ENCODE results near the gene BLTP3A.
"Not testable (repeated sequence)": the region's sequence is repeated elsewhere in the genome, so short reads cannot be mapped to it uniquely, and the experiment has no call there.

Gene BLTP3A

GRCh38 chr6:34795836-34796425 is 4.0 kb downstream of the BLTP3A start:
- no peak overlapping the region for H3K4me3 ChIP-seq (ENCODE audit: low read depth, low read length)
- TF ChIP-seq CTCF (IDR thresholded peaks at IDR 0.05; ENCODE audit: low read depth, low read length) = no peak

- no peak for TF ChIP-seq CTCF (IDR thresholded peaks at IDR 0.05; ENCODE audit: low read depth, low read length)
Measured at GRCh38 chr6:34798057-34798456, 6.2 kb downstream of the BLTP3A start.

GRCh38 chr6:34799547-34799946 is 7.7 kb downstream of the BLTP3A start:
- no peak for TF ChIP-seq CTCF (IDR thresholded peaks at IDR 0.05; ENCODE audit: low read depth, low read length)
- H3K4me3 ChIP-seq (ENCODE audit: low read depth, low read length) = no peak overlapping the region

More at GRCh38 chr6:34798057-34798456, 6.2 kb downstream of the BLTP3A start:
- H3K4me3 ChIP-seq (ENCODE audit: low read depth, low read length) = no peak overlapping the region

GRCh38 chr6:34804543-34804942 is 12.7 kb downstream of the BLTP3A start:
- no peak for TF ChIP-seq CTCF (IDR thresholded peaks at IDR 0.05; ENCODE audit: low read depth, low read length)
- no peak overlapping the region for H3K4me3 ChIP-seq (ENCODE audit: low read depth, low read length)

GRCh38 chr6:34805074-34805473 is 13.2 kb downstream of the BLTP3A start:
- H3K4me3 ChIP-seq (ENCODE audit: low read depth, low read length) = not testable (repeated sequence)

GRCh38 chr6:34806738-34807453 is 15.0 kb downstream of the BLTP3A start:
- TF ChIP-seq CTCF (IDR thresholded peaks at IDR 0.05; ENCODE audit: low read depth, low read length) = no peak
- no peak overlapping the region for H3K4me3 ChIP-seq (ENCODE audit: low read depth, low read length)

- H3K4me3 ChIP-seq (ENCODE audit: low read depth, low read length) = not testable (repeated sequence)
Measured at GRCh38 chr6:34808473-34808872, 16.6 kb downstream of the BLTP3A start.

GRCh38 chr6:34809419-34809818 is 17.5 kb downstream of the BLTP3A start:
- H3K4me3 ChIP-seq (ENCODE audit: low read depth, low read length) = not testable (repeated sequence)

All from WI38 (cell line).